Gastroesophageal sphincter (tissue), 4 donors: ENCODE results near the gene IL17RD. TPM values are rescaled to one million over a fixed set of nuclear protein-coding genes. Genes with fewer than 3 reads are reported as not detected.
A peak's percentile ranks its signal among the peaks of the same experiment; 100 is the strongest.

ENCODE experiments used
- ATAC-seq: fragments of 150-250 bp; one replicate; pipeline ENCODE4 v1.9.1; 2016; ENCODE audit warnings: mild to moderate bottlenecking, moderate library complexity
- H3K27ac ChIP-seq, 4 donors: fragments of 200-600 bp; sonication (generic) in 3 of 4; 1 replicate in 3 of 4; 2 replicates in 1 of 4; pipeline ENCODE4 v1.5.1; 2016 to 2019
- H3K27me3 ChIP-seq: fragments of 200-600 bp; sonication (generic); one replicate; pipeline ENCODE4 v1.5.1; 2019
- H3K36me3 ChIP-seq, 2 donors: fragments of 200-600 bp; sonication (generic); one replicate each; pipeline ENCODE4 v1.5.1; 2019; ENCODE audit warnings: control low read depth in 1 of 2
- H3K4me1 ChIP-seq, 3 donors: fragments of 200-600 bp; sonication (generic); 1 replicate in 2 of 3; 2 replicates in 1 of 3; pipeline ENCODE4 v1.5.1; 2016 to 2019; ENCODE audit warnings: control low read depth in 2 of 3
- H3K4me3 ChIP-seq, 2 donors: fragments of 200-600 bp; sonication (generic); one replicate each; pipeline ENCODE4 v1.5.1; 2019; ENCODE audit warnings: mild to moderate bottlenecking in 1 of 2, moderate library complexity in 1 of 2
- H3K9me3 ChIP-seq, 3 donors: fragments of 200-600 bp; sonication (generic); one replicate each; pipeline ENCODE4 v1.5.1; 2017 to 2019; ENCODE audit warnings: control low read depth in 2 of 3
- CTCF ChIP-seq, 4 experiments: fragments of 200-600 bp in 2 of 4; fragments of 450-650 bp in 2 of 4; sonication (generic) in 1 of 4; IDR thresholded peaks; one replicate each; pipeline ENCODE4 v1.5.1; 2017 to 2019; ENCODE audit warnings: antibody characterized with exemption in 4 of 4, mild to moderate bottlenecking in 2 of 4, moderate library complexity in 2 of 4
- EP300 ChIP-seq: sonication (generic); formaldehyde crosslinking; IDR thresholded peaks from one replicate; pipeline ENCODE4 v1.6.1; 2017; ENCODE audit warnings: antibody characterized with exemption, mild to moderate bottlenecking
- POLR2A ChIP-seq, 2 donors: fragments of 450-650 bp; IDR thresholded peaks; one replicate each; pipeline ENCODE4 v1.6.1; 2017; ENCODE audit warnings: antibody characterized with exemption in 2 of 2, mild to moderate bottlenecking in 2 of 2, moderate library complexity in 1 of 2
- POLR2AphosphoS5 ChIP-seq: sonication (generic); formaldehyde crosslinking; IDR thresholded peaks from one replicate; pipeline ENCODE4 v1.6.1; 2017; ENCODE audit warnings: antibody characterized with exemption
- WGBS, 2 donors: methylation state at CpG; one replicate each; pipeline ENCODE4 v1.1.5; 2018; ENCODE audit warnings: low coverage in 1 of 2; 5-methylcytosine and 5-hydroxymethylcytosine counted together
- total RNA-seq, 4 donors: library from RNA; depleted of rRNA; stranded (reverse); fragments of >200 nt; gene quantifications; one replicate each; pipeline ENCODE4 v1.1.0, GENCODE V29; 2016

Gene IL17RD
- total RNA-seq, 4 donors from 2014 or later, result 4.5 to 15.9 (median 8.7) TPM

DNA sequence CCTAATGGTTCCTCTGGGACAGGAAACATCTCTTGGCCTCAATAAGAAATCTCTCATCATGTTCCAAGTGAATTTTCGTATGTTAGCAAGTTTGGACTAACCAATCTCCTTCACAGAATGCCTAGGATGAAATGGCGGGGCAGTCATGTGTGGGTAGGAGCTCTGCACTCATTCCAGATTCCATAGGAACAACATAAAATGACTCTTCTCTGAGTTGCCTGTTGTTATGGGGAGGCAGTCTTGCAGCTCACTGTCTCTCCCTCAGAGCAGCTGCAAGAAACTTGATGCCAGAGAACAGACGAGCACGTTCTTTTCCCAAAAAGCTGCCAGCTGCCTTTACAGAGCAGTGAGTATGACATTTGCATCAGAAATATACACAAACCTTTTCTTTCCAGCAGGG is 70.6 kb downstream of the IL17RD start:
- Histone ChIP-seq H3K36me3 (peaks cover 0 to 14% of the 10 kb centered on the region in 2 donors), H3K4me1 (no peaks in the 10 kb centered on the region), H3K9me3 (no peaks in the 10 kb centered on the region), H3K4me3 (no peak overlapping the region), H3K27me3 (no peaks in the 10 kb centered on the region), H3K27ac (no peak overlapping the region)
- WGBS, 2 donors, result 34 to 58% methylated on average over 2 to 3 of the region's 4 CpGs
- ATAC-seq, result no peak
- TF ChIP-seq POLR2A (IDR thresholded peaks at IDR 0.05) (no peak), EP300 (no peak), POLR2AphosphoS5 (no peak), CTCF (IDR thresholded peaks at IDR 0.05) (no peak)

DNA sequence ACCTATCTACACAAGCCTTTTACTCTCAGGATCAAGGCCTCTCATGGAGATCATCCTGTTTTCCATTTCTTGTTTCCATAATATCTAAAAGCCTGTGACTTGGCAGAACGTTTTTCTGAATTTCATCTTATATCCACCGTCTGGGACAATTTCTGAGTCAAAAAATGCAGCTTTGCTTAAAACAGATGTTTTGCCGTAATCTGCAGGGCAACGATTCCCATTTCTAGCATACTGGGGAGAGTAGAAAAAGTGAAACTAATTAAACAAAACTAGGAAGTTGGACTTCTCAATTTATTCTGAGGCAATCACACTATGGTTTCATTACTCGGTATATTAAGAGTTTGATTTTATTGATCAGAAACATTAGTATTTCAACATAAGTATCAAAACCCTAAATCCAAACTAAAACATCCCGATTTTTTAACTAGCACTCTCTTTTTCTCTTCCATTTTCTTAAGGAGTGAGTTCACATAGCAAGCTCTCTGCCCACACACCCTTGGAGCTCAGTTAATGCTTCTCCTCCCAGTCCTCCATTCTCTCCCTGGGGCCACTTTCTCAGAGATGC is 71.1 kb downstream of the IL17RD start:
- Histone ChIP-seq H3K4me1 (no peaks in the 10 kb centered on the region), H3K27me3 (no peaks in the 10 kb centered on the region), H3K4me3 (no peak overlapping the region), H3K9me3 (no peaks in the 10 kb centered on the region), H3K27ac (peak overlapping the region in 1 of 4 donors; percentile 26), H3K36me3 (peaks cover 0 to 14% of the 10 kb centered on the region in 2 donors)
- ATAC-seq, result no peak
- WGBS, 2 donors, result 58 to 70% methylated on average over 6 of the region's 6 CpGs
- no peak for TF ChIP-seq CTCF (IDR thresholded peaks at IDR 0.05)
- no peak for TF ChIP-seq POLR2AphosphoS5
- no peak for TF ChIP-seq POLR2A (IDR thresholded peaks at IDR 0.05)
- TF ChIP-seq EP300, result no peak

GRCh38 chr3:57093489-57093888 is 71.7 kb downstream of the IL17RD start:
- ATAC-seq, result no peak
- Histone ChIP-seq H3K27me3 (no peaks in the 10 kb centered on the region), H3K4me3 (no peak overlapping the region), H3K9me3 (no peaks in the 10 kb centered on the region), H3K27ac (peak overlapping the region in 1 of 4 donors; percentile 26), H3K4me1 (no peaks in the 10 kb centered on the region), H3K36me3 (peaks cover 0 to 14% of the 10 kb centered on the region in 2 donors)
- no peak for TF ChIP-seq POLR2AphosphoS5
- no peak for TF ChIP-seq EP300
- no peak for TF ChIP-seq CTCF (IDR thresholded peaks at IDR 0.05)
- no peak for TF ChIP-seq POLR2A (IDR thresholded peaks at IDR 0.05)

- H3K36me3 ChIP-seq, result no peaks in the 10 kb centered on the region
- WGBS, 2 donors, result 40 to 72% methylated on average over 2 to 3 of the region's 3 CpGs
- H3K9me3 ChIP-seq, result no peaks in the 10 kb centered on the region
- no peak overlapping the region for H3K4me3 ChIP-seq
- ATAC-seq, result peak; percentile 31
- TF ChIP-seq EP300, result no peak
- TF ChIP-seq CTCF (IDR thresholded peaks at IDR 0.05), result no peak
- no peak for TF ChIP-seq POLR2AphosphoS5
- TF ChIP-seq POLR2A (IDR thresholded peaks at IDR 0.05), result no peak
- no peaks in the 10 kb centered on the region for H3K27me3 ChIP-seq
- no peaks in the 10 kb centered on the region for H3K4me1 ChIP-seq
- peak overlapping the region in 2 of 4 donors; percentile 26 to 52 for H3K27ac ChIP-seq
Observed at GRCh38 chr3:57091521-57092273, 73.5 kb downstream of the IL17RD start.

DNA sequence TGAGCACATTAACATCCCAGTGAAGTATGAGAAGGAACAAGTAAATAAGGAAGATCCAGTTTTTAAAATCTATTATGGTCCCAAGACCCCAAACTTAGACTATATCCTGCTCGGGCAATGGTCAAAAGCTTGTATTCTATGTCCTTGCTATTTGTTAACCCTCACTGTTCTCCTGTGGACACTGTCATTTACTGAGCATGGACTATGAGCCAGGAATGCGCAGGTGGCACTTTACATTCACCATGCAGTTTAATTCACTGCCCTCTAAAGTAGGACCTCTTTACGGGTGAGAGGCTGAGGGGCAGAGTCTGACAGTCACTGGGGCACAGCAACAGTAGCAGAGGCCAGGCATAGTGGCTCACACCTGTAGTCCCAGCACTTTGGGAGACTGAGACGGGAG is 76.1 kb downstream of the IL17RD start:
- Histone ChIP-seq H3K9me3 (no peaks in the 10 kb centered on the region), H3K27me3 (no peaks in the 10 kb centered on the region), H3K36me3 (no peaks in the 10 kb centered on the region), H3K4me3 (no peak overlapping the region), H3K27ac (no peak overlapping the region), H3K4me1 (no peaks in the 10 kb centered on the region)
- ATAC-seq, result no peak
- no peak for TF ChIP-seq POLR2A (IDR thresholded peaks at IDR 0.05)
- no peak for TF ChIP-seq EP300
- no peak for TF ChIP-seq CTCF (IDR thresholded peaks at IDR 0.05)
- TF ChIP-seq POLR2AphosphoS5, result no peak
- WGBS, 2 donors, result 80 to 85% methylated on average over 1 to 3 of the region's 4 CpGs
